H1 (cell line): ENCODE results near the gene NBDY. TPM values are rescaled to one million over a fixed set of nuclear protein-coding genes. Genes with fewer than 3 reads are reported as not detected.
"Not testable (repeated sequence)": the region's sequence is repeated elsewhere in the genome, so short reads cannot be mapped to it uniquely, and the experiment has no call there.

Source experiments
- CTCF ChIA-PET: fragments of 300-600 bp; sonication (Branson Sonifier 250); formaldehyde crosslinking; loops from one replicate; lab custom pipeline; 2021; ENCODE audit not compliant: partially characterized antibody; lab: Charles Lee
- POLR2A ChIA-PET: fragments of 300-600 bp; sonication (Branson Sonifier 250); formaldehyde crosslinking; loops from one replicate; lab custom pipeline; 2021; ENCODE audit warnings: inconsistent platforms; ENCODE audit not compliant: partially characterized antibody; lab: Charles Lee
- DNase-seq, 2 experiments: peaks; one replicate each; pipeline versions ENCODE4 v3.0.0 to v3.0.0-alpha.2; 2010 to 2022; ENCODE audit warnings: low spot score in 2 of 2, low read depth in 1 of 2, mixed read lengths in 1 of 2
- FAIRE-seq: peaks from 2 replicates; lab custom pipeline; 2011; peaks lifted over from hg19 to GRCh38; lab: Jason Lieb, UNC
- H2AFZ ChIP-seq: 2 replicates; pipeline ENCODE4 v1.8.1; 2012; ENCODE audit warnings: low read length, inconsistent platforms
- H2AK5ac ChIP-seq: 2 replicates; pipeline ENCODE4 v1.6.1; 2013; ENCODE audit warnings: low read depth, low read length
- H2BK120ac ChIP-seq: replicated peaks from 2 replicates; pipeline ENCODE3; 2013; ENCODE audit warnings: low read depth, low read length, inconsistent platforms
- H2BK12ac ChIP-seq: 2 replicates; pipeline ENCODE4 v1.6.1; 2013; ENCODE audit warnings: low read depth, low read length
- H2BK15ac ChIP-seq: 2 replicates; pipeline ENCODE4 v1.6.1; 2013; ENCODE audit warnings: low read length
- H2BK20ac ChIP-seq: 2 replicates; pipeline ENCODE4 v1.6.1; 2013; ENCODE audit warnings: low read length
- H2BK5ac ChIP-seq: 2 replicates; pipeline ENCODE4 v1.6.1; 2013; ENCODE audit warnings: low read depth, low read length
- H3K14ac ChIP-seq: 2 replicates; pipeline ENCODE4 v1.6.1; 2013; ENCODE audit warnings: inconsistent platforms; ENCODE audit not compliant: insufficient read length
- H3K18ac ChIP-seq: 2 replicates; pipeline ENCODE4 v1.6.1; 2013; ENCODE audit warnings: low read length; ENCODE audit errors: extremely low read depth
- H3K23ac ChIP-seq: 2 replicates; pipeline ENCODE4 v1.6.1; 2013; ENCODE audit warnings: inconsistent platforms; ENCODE audit not compliant: insufficient read length
- H3K23me2 ChIP-seq: 2 replicates; pipeline ENCODE4 v1.6.1; 2013; ENCODE audit warnings: low read depth, low read length
- H3K27ac ChIP-seq: 2 replicates; pipeline ENCODE4 v1.6.1; 2011; ENCODE audit warnings: low read depth, low read length, inconsistent platforms
- H3K27me3 ChIP-seq, 4 experiments: replicated peaks in 1 of 4; 1 replicate in 1 of 4; 2 replicates in 3 of 4; pipeline versions ENCODE4 v1.6.1 to v1.8.1; 2011 to 2013; ENCODE audit warnings: low read length in 3 of 4, mild to moderate bottlenecking in 3 of 4, inconsistent platforms in 2 of 4, mixed read lengths in 2 of 4, moderate library complexity in 1 of 4; ENCODE audit not compliant: control insufficient read depth in 3 of 4, insufficient read depth in 3 of 4; ENCODE audit errors: extremely low read depth in 1 of 4
- H3K36me3 ChIP-seq, 4 experiments: 2 replicates each; pipeline versions ENCODE4 v1.6.1 to v1.8.1; 2011 to 2013; ENCODE audit warnings: mild to moderate bottlenecking in 4 of 4, low read length in 3 of 4, moderate library complexity in 2 of 4, control low read depth in 1 of 4, inconsistent platforms in 1 of 4; ENCODE audit not compliant: insufficient read depth in 4 of 4, control insufficient read depth in 2 of 4
- H3K4ac ChIP-seq: replicated peaks from 2 replicates; pipeline ENCODE3; 2013; ENCODE audit warnings: low read length, low read depth, mixed read lengths, inconsistent platforms; ENCODE audit not compliant: insufficient read length
- H3K4me1 ChIP-seq, 4 experiments: replicated peaks in 1 of 4; 1 replicate in 1 of 4; 2 replicates in 3 of 4; pipeline versions ENCODE4 v1.6.1 to v1.8.1; 2011 to 2013; ENCODE audit warnings: low read length in 3 of 4, inconsistent platforms in 2 of 4, mixed read lengths in 1 of 4; ENCODE audit not compliant: insufficient read depth in 4 of 4, control insufficient read depth in 3 of 4
- H3K4me2 ChIP-seq, 2 experiments: 2 replicates each; pipeline versions ENCODE4 v1.6.1 to v1.8.1; 2011 to 2013; ENCODE audit warnings: low read depth in 2 of 2, low read length in 2 of 2, control low read depth in 1 of 2, inconsistent platforms in 1 of 2, mild to moderate bottlenecking in 1 of 2; ENCODE audit not compliant: insufficient read depth in 1 of 2
- H3K4me3 ChIP-seq, 4 experiments: fragments of 200-600, 300-600 bp in 1 of 4; sonication (generic), shearing (Covaris generic), sonication (Bioruptor Twin) in 1 of 4; 2 replicates each; pipeline versions ENCODE4 v1.5.1 to v1.8.1; 2011 to 2016; ENCODE audit warnings: low read length in 4 of 4, low read depth in 3 of 4, control low read depth in 2 of 4, inconsistent platforms in 2 of 4, mild to moderate bottlenecking in 2 of 4, mixed read lengths in 1 of 4, moderate library complexity in 1 of 4; ENCODE audit not compliant: insufficient read depth in 2 of 4; ENCODE audit errors: extremely low read depth in 1 of 4
- H3K56ac ChIP-seq: replicated peaks from 2 replicates; pipeline ENCODE3; 2013; ENCODE audit warnings: low read depth, mild to moderate bottlenecking, mixed read lengths, low read length, inconsistent platforms; ENCODE audit not compliant: insufficient read length
- H3K79me1 ChIP-seq: 2 replicates; pipeline ENCODE4 v1.6.1; 2013; ENCODE audit warnings: low read depth, low read length, control low read depth
- H3K79me2 ChIP-seq, 2 experiments: 2 replicates each; pipeline versions ENCODE4 v1.6.1 to v1.8.1; 2012 to 2013; ENCODE audit warnings: low read length in 2 of 2, mild to moderate bottlenecking in 2 of 2, inconsistent platforms in 1 of 2; ENCODE audit not compliant: insufficient read depth in 2 of 2, control insufficient read depth in 1 of 2
- H3K9ac ChIP-seq, 4 experiments: replicated peaks in 1 of 4; 1 replicate in 1 of 4; 2 replicates in 3 of 4; pipeline versions ENCODE4 v1.6.1 to v1.8.1; 2011 to 2013; ENCODE audit warnings: low read depth in 3 of 4, low read length in 3 of 4, control low read depth in 2 of 4, mild to moderate bottlenecking in 2 of 4, moderate library complexity in 2 of 4, inconsistent platforms in 1 of 4; ENCODE audit errors: extremely low read depth in 1 of 4
- H3K9me3 ChIP-seq, 2 experiments: 2 replicates each; pipeline versions ENCODE4 v1.6.1 to v1.8.1; 2012 to 2013; ENCODE audit warnings: mild to moderate bottlenecking in 2 of 2, moderate library complexity in 2 of 2, control low read depth in 1 of 2, inconsistent platforms in 1 of 2, low read depth in 1 of 2, low read length in 1 of 2, mixed read lengths in 1 of 2; ENCODE audit not compliant: insufficient read depth in 2 of 2
- H4K20me1 ChIP-seq, 2 experiments: replicated peaks in 1 of 2; 2 replicates each; pipeline versions ENCODE3 to v1.8.1; 2011 to 2013; ENCODE audit warnings: inconsistent platforms in 2 of 2, low read length in 2 of 2, mild to moderate bottlenecking in 1 of 2; ENCODE audit not compliant: insufficient read depth in 2 of 2, control insufficient read depth in 1 of 2
- H4K5ac ChIP-seq: 2 replicates; pipeline ENCODE4 v1.6.1; 2013; ENCODE audit warnings: low read length, low read depth, mixed read lengths, inconsistent platforms; ENCODE audit not compliant: insufficient read length
- H4K8ac ChIP-seq: 2 replicates; pipeline ENCODE4 v1.8.0; 2013; ENCODE audit warnings: mild to moderate bottlenecking, moderate library complexity, low read length, inconsistent platforms; ENCODE audit not compliant: insufficient read depth; ENCODE audit errors: extremely low read depth
- H4K91ac ChIP-seq: replicated peaks from 2 replicates; pipeline ENCODE3; 2013; ENCODE audit warnings: low read length, mixed read lengths, inconsistent platforms; ENCODE audit not compliant: insufficient read length
- whole genome bisulfite sequencing, 2 experiments: shearing (Covaris generic) in 1 of 2; methylation state at CpG; one replicate each; pipeline versions ENCODE4 v1.1.6 to v1.1.7; 2013 to 2015; ENCODE audit warnings: low lambda C conversion rate in 2 of 2, mixed read lengths in 2 of 2, inconsistent platforms in 1 of 2, low coverage in 1 of 2, missing lambda C conversion rate in 1 of 2; ENCODE audit not compliant: insufficient replicate concordance in 2 of 2, insufficient coverage in 1 of 2, insufficient read length in 1 of 2; ENCODE audit errors: extremely low coverage in 1 of 2, missing lambda C conversion rate in 1 of 2; 5-methylcytosine and 5-hydroxymethylcytosine counted together
- polyA plus RNA-seq, 7 experiments: library from polyadenylated mRNA; depleted of rRNA in 3 of 7; stranded (reverse) in 5 of 7; unstranded in 2 of 7; fragments of >200 nt in 5 of 7; fragments of 200-250 nt in 2 of 7; gene quantifications; 1 replicate in 5 of 7; 2 replicates in 1 of 7; 4 replicates in 1 of 7; pipeline versions ENCODE4 v1.2.1 to v1.2.3, GENCODE V29; 2011 to 2013; ENCODE audit warnings: missing spikeins in 2 of 7, mixed read lengths in 2 of 7
- total RNA-seq: library from RNA; stranded (reverse); fragmentation: NEBNext Ultra II Directional; extraction: Animal tissue kit (Norgen Biotek cat#: 25700); gene quantifications from 2 replicates; pipeline ENCODE4 v1.2.1, GENCODE V29; 2021

NBDY gene
- total and polyA plus RNA-seq, 2 of the 8 experiments (the other 6 are each of a cell fraction or from before 2014, with no cell fraction given): 42.3 to 57.8 TPM

GRCh38 chrX:56773522-56774060 lies 44.5 kb downstream of the NBDY start:
- CTCF ChIA-PET, H4K20me1 ChIP-seq, H3K79me1 ChIP-seq, H3K4me1 ChIP-seq, FAIRE-seq, H2BK12ac ChIP-seq, H3K4me3 ChIP-seq, H3K9ac ChIP-seq, H2AFZ ChIP-seq, H3K27me3 ChIP-seq, H2AK5ac ChIP-seq, H3K9me3 ChIP-seq, H3K14ac ChIP-seq, H3K56ac ChIP-seq, H4K91ac ChIP-seq, H3K23me2 ChIP-seq, H2BK5ac ChIP-seq, H2BK15ac ChIP-seq, DNase-seq, H3K4ac ChIP-seq, H2BK20ac ChIP-seq, H3K18ac ChIP-seq, H4K8ac ChIP-seq, H3K36me3 ChIP-seq, H3K4me2 ChIP-seq, H3K23ac ChIP-seq, H3K27ac ChIP-seq, H4K5ac ChIP-seq, POLR2A ChIA-PET, H3K79me2 ChIP-seq, H2BK120ac ChIP-seq: not testable (repeated sequence)
- no CpG with 5 or more reads among the region's 24 CpGs for WGBS, 2 experiments
